LHCN-M2 (cell line): ENCODE measurements around the gene COL4A6. TPM values are rescaled to one million over a fixed set of nuclear protein-coding genes. Genes with fewer than 3 reads are reported as not detected.

Experiments
- DNase-seq: peaks from one replicate; pipeline ENCODE4 v3.0.0-alpha.2; 2012; ENCODE audit warnings: low read depth
- total RNA-seq: library from RNA; depleted of rRNA; stranded (reverse); fragments of >200 nt; gene quantifications from 2 replicates; pipeline ENCODE4 v1.2.3, GENCODE V29; 2014

COL4A6 gene
- total RNA-seq, 1 experiment from 2014 or later: 0.75 TPM

GRCh38 chrX:108159028-108159670 lies 279.1 kb downstream of the COL4A6 start:
- DNase-seq: no peak

GRCh38 chrX:108157628-108158027 lies 280.6 kb downstream of the COL4A6 start:
- no peak for DNase-seq

GRCh38 chrX:108156934-108157466 lies 281.2 kb downstream of the COL4A6 start:
- DNase-seq: no peak

GRCh38 chrX:108156082-108156481 lies 282.1 kb downstream of the COL4A6 start:
- no peak for DNase-seq

GRCh38 chrX:108148524-108148923 lies 289.7 kb downstream of the COL4A6 start:
- DNase-seq: no peak

- DNase-seq: no peak
Measured at GRCh38 chrX:108138814-108139702, 299.2 kb downstream of the COL4A6 start.

GRCh38 chrX:108134724-108135123 lies 303.5 kb downstream of the COL4A6 start:
- DNase-seq: no peak

- no peak for DNase-seq
Measured at GRCh38 chrX:108132876-108133275, 305.3 kb downstream of the COL4A6 start.

GRCh38 chrX:108132034-108132433 lies 306.2 kb downstream of the COL4A6 start:
- no peak for DNase-seq

GRCh38 chrX:108131471-108131870 lies 306.8 kb downstream of the COL4A6 start:
- peak; percentile 5 for DNase-seq

GRCh38 chrX:108130889-108131288 lies 307.3 kb downstream of the COL4A6 start:
- no peak for DNase-seq

- no peak for DNase-seq
Measured at GRCh38 chrX:108127152-108127551, 311.1 kb downstream of the COL4A6 start.

GRCh38 chrX:108126661-108127060 lies 311.6 kb downstream of the COL4A6 start:
- DNase-seq: no peak

- no peak for DNase-seq
Measured at GRCh38 chrX:108123591-108124366, 314.4 kb downstream of the COL4A6 start.

- DNase-seq: peak; percentile 15
Measured at GRCh38 chrX:108122748-108123147, 315.5 kb downstream of the COL4A6 start.

- no peak for DNase-seq
Measured at GRCh38 chrX:108121291-108121690, 316.9 kb downstream of the COL4A6 start.

GRCh38 chrX:108117988-108118387 lies 320.2 kb downstream of the COL4A6 start:
- no peak for DNase-seq

GRCh38 chrX:108114541-108114940 lies 323.7 kb downstream of the COL4A6 start:
- DNase-seq: no peak
